ENCODE results near the gene CGRRF1. TPM values are rescaled to one million over a fixed set of nuclear protein-coding genes. Genes with fewer than 3 reads are reported as not detected.

The CGRRF1 gene
- total and polyA plus RNA-seq, 2 of the 13 experiments (the other 11 are each of a cell fraction or from before 2014, with no cell fraction given) = 16.8 to 18.2 TPM

- TF ChIP-seq ZNF354B (CRISPR knock-in tag; IDR thresholded peaks at IDR 0.05) (no peak), PBX3 (CRISPR knock-in tag; IDR thresholded peaks at IDR 0.05; ENCODE audit: borderline replicate concordance) (no peak), ZNF710 (CRISPR knock-in tag; IDR thresholded peaks at IDR 0.05; ENCODE audit: borderline replicate concordance) (peak; percentile 50; the same call in 1 of the 2 replicates), HOXD1 (CRISPR knock-in tag; IDR thresholded peaks at IDR 0.05) (no peak; the same call in 1 of the 2 replicates), RARA (CRISPR knock-in tag; IDR thresholded peaks at IDR 0.05) (peak; percentile 61), MZF1 (CRISPR knock-in tag; IDR thresholded peaks at IDR 0.05; ENCODE audit: borderline replicate concordance) (no peak), STAT5B (CRISPR knock-in tag; IDR thresholded peaks at IDR 0.05) (no peak), NR2F6 (IDR thresholded peaks at IDR 0.05) (no peak; the same call in 1 of the 2 replicates), NR2F6 (CRISPR knock-in tag; IDR thresholded peaks at IDR 0.05) (0 out of 2 replicates have a peak, but pooled peaks have one; percentile 39), ZNF430 (CRISPR knock-in tag; IDR thresholded peaks at IDR 0.05) (peak; percentile 71; the same call in 1 of the 2 replicates), TP53 (CRISPR knock-in tag; conservative IDR thresholded peaks at IDR 0.05) (no peak), ZSCAN29 (CRISPR knock-in tag; conservative IDR thresholded peaks at IDR 0.05) (no peak), ISX (CRISPR knock-in tag; conservative IDR thresholded peaks at IDR 0.05) (no peak), HNRNPL (IDR thresholded peaks at IDR 0.05; ENCODE audit: low read depth, low read length) (no peak), SKIL (CRISPR knock-in tag; IDR thresholded peaks at IDR 0.05; ENCODE audit: borderline replicate concordance) (no peak), ZNF17 (CRISPR knock-in tag; IDR thresholded peaks at IDR 0.05) (no peak), ZNF747 (CRISPR knock-in tag; IDR thresholded peaks at IDR 0.05; ENCODE audit: borderline replicate concordance) (no peak), FOXP1 (IDR thresholded peaks at IDR 0.05) (no peak), FOXP1 (CRISPR knock-in tag; IDR thresholded peaks at IDR 0.05) (peak; percentile 24; the same call in 1 of the 2 replicates), ESRRA (CRISPR knock-in tag; IDR thresholded peaks at IDR 0.05; ENCODE audit: low read depth) (no peak), ZC3H4 (CRISPR knock-in tag; IDR thresholded peaks at IDR 0.05; ENCODE audit: borderline replicate concordance) (no peak)
- TF ChIP-seq, protein P1, sequence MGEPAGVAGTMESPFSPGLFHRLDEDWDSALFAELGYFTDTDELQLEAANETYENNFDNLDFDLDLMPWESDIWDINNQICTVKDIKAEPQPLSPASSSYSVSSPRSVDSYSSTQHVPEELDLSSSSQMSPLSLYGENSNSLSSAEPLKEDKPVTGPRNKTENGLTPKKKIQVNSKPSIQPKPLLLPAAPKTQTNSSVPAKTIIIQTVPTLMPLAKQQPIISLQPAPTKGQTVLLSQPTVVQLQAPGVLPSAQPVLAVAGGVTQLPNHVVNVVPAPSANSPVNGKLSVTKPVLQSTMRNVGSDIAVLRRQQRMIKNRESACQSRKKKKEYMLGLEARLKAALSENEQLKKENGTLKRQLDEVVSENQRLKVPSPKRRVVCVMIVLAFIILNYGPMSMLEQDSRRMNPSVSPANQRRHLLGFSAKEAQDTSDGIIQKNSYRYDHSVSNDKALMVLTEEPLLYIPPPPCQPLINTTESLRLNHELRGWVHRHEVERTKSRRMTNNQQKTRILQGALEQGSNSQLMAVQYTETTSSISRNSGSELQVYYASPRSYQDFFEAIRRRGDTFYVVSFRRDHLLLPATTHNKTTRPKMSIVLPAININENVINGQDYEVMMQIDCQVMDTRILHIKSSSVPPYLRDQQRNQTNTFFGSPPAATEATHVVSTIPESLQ (CRISPR knock-in tag; conservative IDR thresholded peaks at IDR 0.05) = no peak
- TF ChIP-seq, protein P2, sequence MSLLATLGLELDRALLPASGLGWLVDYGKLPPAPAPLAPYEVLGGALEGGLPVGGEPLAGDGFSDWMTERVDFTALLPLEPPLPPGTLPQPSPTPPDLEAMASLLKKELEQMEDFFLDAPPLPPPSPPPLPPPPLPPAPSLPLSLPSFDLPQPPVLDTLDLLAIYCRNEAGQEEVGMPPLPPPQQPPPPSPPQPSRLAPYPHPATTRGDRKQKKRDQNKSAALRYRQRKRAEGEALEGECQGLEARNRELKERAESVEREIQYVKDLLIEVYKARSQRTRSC (CRISPR knock-in tag; IDR thresholded peaks at IDR 0.05; ENCODE audit: low read depth) = no peak
These were observed 11.6 kb upstream of the CGRRF1 start (continued) for GRCh38 chr14:54498095-54498531.

All from HepG2 (cell line).